ENCODE data around the gene HOMER3. TPM values are rescaled to one million over a fixed set of nuclear protein-coding genes. Genes with fewer than 3 reads are reported as not detected.

The HOMER3 gene
- total RNA-seq, 1 experiment from 2014 or later: 58.9 TPM

DNA sequence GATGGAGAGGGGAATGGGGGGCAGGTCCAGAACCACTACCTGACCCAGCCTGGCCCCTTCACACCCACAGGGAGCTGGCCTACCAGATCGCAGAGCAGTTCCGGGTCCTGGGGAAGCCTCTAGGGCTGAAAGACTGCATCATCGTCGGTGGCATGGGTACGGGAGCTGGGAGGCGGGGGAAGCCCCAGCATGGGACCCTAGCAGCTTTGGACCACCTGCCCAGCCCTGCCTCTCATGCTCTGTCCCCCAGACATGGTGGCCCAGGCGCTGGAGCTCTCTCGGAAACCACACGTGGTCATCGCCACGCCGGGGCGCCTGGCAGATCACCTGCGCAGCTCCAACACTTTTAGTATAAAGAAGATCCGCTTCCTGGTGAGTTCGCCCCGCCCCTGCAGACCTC lies 19.4 kb downstream of the HOMER3 start:
- in situ Hi-C loops (cut with HindIII; ENCODE audit: low pct_unique_long_range_greater_than_20kb, low sequenced_read_pairs): no loop called here
- Histone ChIP-seq H3K27ac (ENCODE audit: low read length) (no peak overlapping the region), H3K4me1 (ENCODE audit: control insufficient read depth, insufficient read depth, low read length) (0 out of 2 replicates have a peak, but pooled peaks cover 2% of the 10 kb centered on the region), H3K4me3 (ENCODE audit: low read depth in 2 of 2, low read length in 2 of 2) (no peak overlapping the region), H3K27me3 (ENCODE audit: control insufficient read depth, insufficient read depth, low read length) (no peaks in the 10 kb centered on the region), H3K36me3 (ENCODE audit: control insufficient read depth, insufficient read depth, low read length) (no peaks in the 10 kb centered on the region; the same call in 1 of the 2 replicates), H3K9me3 (ENCODE audit: control insufficient read depth, insufficient read depth, low read depth, low read length) (no peaks in the 10 kb centered on the region)
- TF ChIP-seq, protein P1, sequence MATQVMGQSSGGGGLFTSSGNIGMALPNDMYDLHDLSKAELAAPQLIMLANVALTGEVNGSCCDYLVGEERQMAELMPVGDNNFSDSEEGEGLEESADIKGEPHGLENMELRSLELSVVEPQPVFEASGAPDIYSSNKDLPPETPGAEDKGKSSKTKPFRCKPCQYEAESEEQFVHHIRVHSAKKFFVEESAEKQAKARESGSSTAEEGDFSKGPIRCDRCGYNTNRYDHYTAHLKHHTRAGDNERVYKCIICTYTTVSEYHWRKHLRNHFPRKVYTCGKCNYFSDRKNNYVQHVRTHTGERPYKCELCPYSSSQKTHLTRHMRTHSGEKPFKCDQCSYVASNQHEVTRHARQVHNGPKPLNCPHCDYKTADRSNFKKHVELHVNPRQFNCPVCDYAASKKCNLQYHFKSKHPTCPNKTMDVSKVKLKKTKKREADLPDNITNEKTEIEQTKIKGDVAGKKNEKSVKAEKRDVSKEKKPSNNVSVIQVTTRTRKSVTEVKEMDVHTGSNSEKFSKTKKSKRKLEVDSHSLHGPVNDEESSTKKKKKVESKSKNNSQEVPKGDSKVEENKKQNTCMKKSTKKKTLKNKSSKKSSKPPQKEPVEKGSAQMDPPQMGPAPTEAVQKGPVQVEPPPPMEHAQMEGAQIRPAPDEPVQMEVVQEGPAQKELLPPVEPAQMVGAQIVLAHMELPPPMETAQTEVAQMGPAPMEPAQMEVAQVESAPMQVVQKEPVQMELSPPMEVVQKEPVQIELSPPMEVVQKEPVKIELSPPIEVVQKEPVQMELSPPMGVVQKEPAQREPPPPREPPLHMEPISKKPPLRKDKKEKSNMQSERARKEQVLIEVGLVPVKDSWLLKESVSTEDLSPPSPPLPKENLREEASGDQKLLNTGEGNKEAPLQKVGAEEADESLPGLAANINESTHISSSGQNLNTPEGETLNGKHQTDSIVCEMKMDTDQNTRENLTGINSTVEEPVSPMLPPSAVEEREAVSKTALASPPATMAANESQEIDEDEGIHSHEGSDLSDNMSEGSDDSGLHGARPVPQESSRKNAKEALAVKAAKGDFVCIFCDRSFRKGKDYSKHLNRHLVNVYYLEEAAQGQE (IDR thresholded peaks at IDR 0.05; ENCODE audit: insufficient read depth in 1 of 2, low read depth in 2 of 2, low read length in 1 of 2): no peak
- TF ChIP-seq SIN3A (IDR thresholded peaks at IDR 0.05; ENCODE audit: borderline replicate concordance, insufficient read depth, low read depth, low read length) (no peak), TCF7L2 (IDR thresholded peaks at IDR 0.05; ENCODE audit: low read depth, low read length) (no peak), POLR2AphosphoS5 (IDR thresholded peaks at IDR 0.05; ENCODE audit: low read depth, low read length) (no peak)
- TF ChIP-seq, protein P2, sequence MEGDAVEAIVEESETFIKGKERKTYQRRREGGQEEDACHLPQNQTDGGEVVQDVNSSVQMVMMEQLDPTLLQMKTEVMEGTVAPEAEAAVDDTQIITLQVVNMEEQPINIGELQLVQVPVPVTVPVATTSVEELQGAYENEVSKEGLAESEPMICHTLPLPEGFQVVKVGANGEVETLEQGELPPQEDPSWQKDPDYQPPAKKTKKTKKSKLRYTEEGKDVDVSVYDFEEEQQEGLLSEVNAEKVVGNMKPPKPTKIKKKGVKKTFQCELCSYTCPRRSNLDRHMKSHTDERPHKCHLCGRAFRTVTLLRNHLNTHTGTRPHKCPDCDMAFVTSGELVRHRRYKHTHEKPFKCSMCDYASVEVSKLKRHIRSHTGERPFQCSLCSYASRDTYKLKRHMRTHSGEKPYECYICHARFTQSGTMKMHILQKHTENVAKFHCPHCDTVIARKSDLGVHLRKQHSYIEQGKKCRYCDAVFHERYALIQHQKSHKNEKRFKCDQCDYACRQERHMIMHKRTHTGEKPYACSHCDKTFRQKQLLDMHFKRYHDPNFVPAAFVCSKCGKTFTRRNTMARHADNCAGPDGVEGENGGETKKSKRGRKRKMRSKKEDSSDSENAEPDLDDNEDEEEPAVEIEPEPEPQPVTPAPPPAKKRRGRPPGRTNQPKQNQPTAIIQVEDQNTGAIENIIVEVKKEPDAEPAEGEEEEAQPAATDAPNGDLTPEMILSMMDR (IDR thresholded peaks at IDR 0.05): no peak
- BruUV-seq (replicated peaks): no TSS peak
- POLR2A ChIA-PET: no interaction called here
- DNase-seq (ENCODE audit: low read depth, low spot score) (no peak), ATAC-seq (no peak)
- CTCF ChIA-PET: interaction anchor here (1.3 kb wide), 1 partner anchor 65 kb away, joined by 3 read pairs; no protein-coding TSS in a partner anchor
- intact Hi-C loops (cut with micrococcal nuclease; ENCODE audit: unreplicated experiment): no loop called here

DNA sequence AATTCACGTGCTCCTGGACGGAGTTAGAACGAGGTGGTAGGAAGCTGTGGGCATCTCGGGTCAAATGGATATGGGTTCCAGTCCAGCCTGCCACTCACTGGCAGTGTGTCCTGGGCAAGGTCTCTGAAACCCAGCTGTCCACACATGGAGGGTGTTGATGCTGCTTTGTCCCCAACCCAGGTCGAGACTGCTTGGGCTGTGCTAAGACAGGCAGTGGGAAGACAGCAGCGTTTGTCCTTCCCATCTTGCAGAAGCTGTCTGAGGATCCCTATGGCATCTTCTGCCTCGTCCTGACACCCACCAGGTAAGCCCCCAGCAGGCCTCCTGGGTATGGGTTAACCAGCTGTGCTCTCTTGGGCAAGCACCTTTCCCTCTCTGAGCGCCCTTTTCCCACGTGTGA lies 20.6 kb downstream of the HOMER3 start:
- peak overlapping the region; percentile 79 to 87 for H3K4me3 ChIP-seq (ENCODE audit: low read depth in 2 of 2, low read length in 2 of 2)
- no peaks in the 10 kb centered on the region for H3K27me3 ChIP-seq (ENCODE audit: control insufficient read depth, insufficient read depth, low read length)
- no peak for ATAC-seq
- POLR2A ChIA-PET: interaction anchor here (0.5 kb wide), 1 partner anchor 29 kb away, joined by 4 read pairs; no protein-coding TSS in a partner anchor
- 0 out of 2 replicates have a peak, but pooled peaks cover 2% of the 10 kb centered on the region for H3K4me1 ChIP-seq (ENCODE audit: control insufficient read depth, insufficient read depth, low read length)
- H3K9me3 ChIP-seq (ENCODE audit: control insufficient read depth, insufficient read depth, low read depth, low read length): no peaks in the 10 kb centered on the region
- no peaks in the 10 kb centered on the region; the same call in 1 of the 2 replicates for H3K36me3 ChIP-seq (ENCODE audit: control insufficient read depth, insufficient read depth, low read length)
- no TSS peak for BruUV-seq (replicated peaks)
- intact Hi-C loops (cut with micrococcal nuclease; ENCODE audit: unreplicated experiment) (no loop called here), in situ Hi-C loops (cut with HindIII; ENCODE audit: low pct_unique_long_range_greater_than_20kb, low sequenced_read_pairs) (no loop called here)
- H3K27ac ChIP-seq (ENCODE audit: low read length): peak overlapping the region; percentile 80
- no peak for DNase-seq (ENCODE audit: low read depth, low spot score)
- TF ChIP-seq SIN3A (IDR thresholded peaks at IDR 0.05; ENCODE audit: borderline replicate concordance, insufficient read depth, low read depth, low read length): no peak
- TF ChIP-seq, protein P1 (IDR thresholded peaks at IDR 0.05; ENCODE audit: insufficient read depth in 1 of 2, low read depth in 2 of 2, low read length in 1 of 2): no peak
- TF ChIP-seq TCF7L2 (IDR thresholded peaks at IDR 0.05; ENCODE audit: low read depth, low read length): no peak
- TF ChIP-seq POLR2AphosphoS5 (IDR thresholded peaks at IDR 0.05; ENCODE audit: low read depth, low read length): no peak
- CTCF ChIA-PET: interaction anchor here (1.3 to 1.7 kb wide), 2 partner anchors 66 kb away, joined by 3 to 6 read pairs; no protein-coding TSS in a partner anchor

Data from Panc1 (cell line).